Esophagus squamous epithelium (tissue), 4 donors: ENCODE measurements around the gene LUC7L.

Experiments
- CTCF ChIP-seq, 6 experiments: fragments of 450-650 bp in 4 of 6; fragments of 200-600 bp in 2 of 6; sonication (generic) in 2 of 6; IDR thresholded peaks; one replicate each; pipeline ENCODE4 v1.5.1; 2016 to 2019; ENCODE audit warnings: antibody characterized with exemption in 6 of 6, mild to moderate bottlenecking in 4 of 6, moderate library complexity in 4 of 6
- POLR2A ChIP-seq, 4 donors: fragments of 450-650 bp; IDR thresholded peaks; one replicate each; pipeline ENCODE4 v1.6.1; 2017; ENCODE audit warnings: antibody characterized with exemption in 4 of 4, mild to moderate bottlenecking in 4 of 4, moderate library complexity in 3 of 4

- TF ChIP-seq CTCF (IDR thresholded peaks at IDR 0.05): no peak
- TF ChIP-seq POLR2A (IDR thresholded peaks at IDR 0.05): no peak
These were observed 58.5 kb downstream of the LUC7L start for GRCh38 chr16:170788-171187.
